SU-DHL-6 (cell line): ENCODE results near the gene NT5DC1.

ENCODE experiments used
- EZH2phosphoT487 ChIP-seq: fragments of 200-600 bp; sonication (generic), shearing (Covaris generic); conservative IDR thresholded peaks from 2 replicates; pipeline ENCODE4 v1.6.1; 2018; ENCODE audit warnings: mild to moderate bottlenecking, antibody characterized with exemption, low read length, moderate library complexity, mixed read lengths
- TF ChIP-seq, protein P1 (sequence below): fragments of 200-600 bp; sonication (generic); IDR thresholded peaks from one replicate; pipeline ENCODE4 v1.5.1; 2017; ENCODE audit warnings: antibody characterized with exemption, mild to moderate bottlenecking, low read length, moderate library complexity; ENCODE audit not compliant: insufficient read depth, poor library complexity, severe bottlenecking

DNA sequence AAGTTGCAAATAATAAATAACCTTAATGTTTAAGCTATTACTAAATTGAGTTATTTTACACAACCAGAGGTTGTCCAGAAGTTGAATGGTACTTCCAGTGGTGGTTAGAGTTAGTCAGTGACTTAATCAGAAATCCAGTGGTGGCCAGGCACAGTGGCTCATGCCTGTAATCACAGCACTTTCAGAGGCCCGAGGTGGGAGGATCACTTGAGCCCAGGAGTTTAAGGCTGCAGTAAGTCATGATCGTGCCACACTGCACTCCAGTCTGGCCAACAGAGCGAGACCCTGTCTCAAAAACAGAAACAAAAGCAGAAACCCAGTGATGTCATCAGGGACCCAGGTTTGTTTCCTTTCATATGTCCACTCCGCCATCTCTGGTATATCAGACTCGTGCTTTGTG, 118.2 kb downstream of the NT5DC1 start:
- TF ChIP-seq, protein P1, sequence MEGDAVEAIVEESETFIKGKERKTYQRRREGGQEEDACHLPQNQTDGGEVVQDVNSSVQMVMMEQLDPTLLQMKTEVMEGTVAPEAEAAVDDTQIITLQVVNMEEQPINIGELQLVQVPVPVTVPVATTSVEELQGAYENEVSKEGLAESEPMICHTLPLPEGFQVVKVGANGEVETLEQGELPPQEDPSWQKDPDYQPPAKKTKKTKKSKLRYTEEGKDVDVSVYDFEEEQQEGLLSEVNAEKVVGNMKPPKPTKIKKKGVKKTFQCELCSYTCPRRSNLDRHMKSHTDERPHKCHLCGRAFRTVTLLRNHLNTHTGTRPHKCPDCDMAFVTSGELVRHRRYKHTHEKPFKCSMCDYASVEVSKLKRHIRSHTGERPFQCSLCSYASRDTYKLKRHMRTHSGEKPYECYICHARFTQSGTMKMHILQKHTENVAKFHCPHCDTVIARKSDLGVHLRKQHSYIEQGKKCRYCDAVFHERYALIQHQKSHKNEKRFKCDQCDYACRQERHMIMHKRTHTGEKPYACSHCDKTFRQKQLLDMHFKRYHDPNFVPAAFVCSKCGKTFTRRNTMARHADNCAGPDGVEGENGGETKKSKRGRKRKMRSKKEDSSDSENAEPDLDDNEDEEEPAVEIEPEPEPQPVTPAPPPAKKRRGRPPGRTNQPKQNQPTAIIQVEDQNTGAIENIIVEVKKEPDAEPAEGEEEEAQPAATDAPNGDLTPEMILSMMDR, result no peak
- no peak for TF ChIP-seq EZH2phosphoT487
